CD4-positive, alpha-beta T cell treated with Interleukin-17A for 4 hours (primary cell): Measurements from ENCODE around the gene PGBD5.

Source experiments
- DNase-seq: peaks from one replicate; pipeline ENCODE4 v3.0.0-alpha.2; 2020; ENCODE audit warnings: mixed read lengths

Gene PGBD5

DNA sequence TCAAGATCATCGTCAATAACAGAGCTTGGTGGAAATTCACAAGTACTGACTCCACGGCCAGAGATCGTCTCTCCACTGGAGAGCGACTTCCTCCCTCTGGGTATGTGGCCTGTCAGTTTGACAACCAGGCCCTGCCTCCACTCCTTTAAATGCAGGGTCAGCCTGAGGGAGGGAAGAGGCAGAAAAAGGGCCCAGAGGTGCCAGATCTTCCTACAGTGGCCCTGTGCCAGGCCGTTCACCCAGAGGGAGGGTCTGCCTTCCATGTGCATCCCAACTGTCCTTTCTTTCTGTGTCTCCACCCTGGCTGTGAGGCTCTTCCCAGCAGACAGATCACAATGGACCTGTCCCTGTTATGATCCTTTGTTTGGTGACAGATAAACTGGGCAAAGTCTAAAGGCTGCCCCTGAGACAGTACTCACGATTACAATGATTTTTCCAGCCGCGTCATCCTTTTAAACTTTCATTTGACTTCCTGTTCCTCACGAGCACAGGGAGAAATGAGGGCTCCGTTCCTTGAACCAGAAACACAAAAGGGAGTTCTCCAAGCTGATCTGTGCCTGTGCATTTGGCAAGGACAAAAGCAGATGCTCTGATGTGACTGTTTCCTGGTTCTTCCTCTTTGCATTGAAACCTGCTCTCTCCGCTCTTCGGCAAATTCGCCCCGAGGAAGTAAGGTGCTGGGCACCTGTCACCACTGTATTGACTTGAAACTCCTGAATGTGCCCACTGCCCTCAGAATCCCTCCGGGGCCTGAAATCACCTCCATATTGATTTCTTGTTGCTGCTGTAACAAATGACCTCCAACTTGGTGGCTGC, 126.7 kb downstream of the PGBD5 start:
- no peak for DNase-seq

DNA sequence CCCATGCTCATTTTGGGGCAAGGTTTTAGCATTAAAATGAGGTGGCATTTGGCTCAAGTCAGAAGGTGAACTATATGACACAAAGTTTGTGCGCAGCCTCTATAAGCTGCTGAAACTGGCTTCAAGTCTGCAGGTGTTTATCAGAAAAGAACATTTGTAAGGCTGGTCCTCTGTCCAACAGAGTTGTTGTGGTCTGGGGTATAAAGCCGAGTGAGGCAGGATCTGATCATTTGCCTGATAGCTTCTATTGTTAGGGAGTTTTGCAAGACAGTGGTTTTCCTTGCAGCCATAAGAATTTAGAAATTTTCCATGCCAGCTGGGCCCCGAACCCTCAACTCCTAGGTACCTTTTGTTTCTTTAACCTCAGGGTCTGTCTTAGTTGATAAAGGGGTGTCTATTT, 130.8 kb downstream of the PGBD5 start:
- DNase-seq, result no peak

DNA sequence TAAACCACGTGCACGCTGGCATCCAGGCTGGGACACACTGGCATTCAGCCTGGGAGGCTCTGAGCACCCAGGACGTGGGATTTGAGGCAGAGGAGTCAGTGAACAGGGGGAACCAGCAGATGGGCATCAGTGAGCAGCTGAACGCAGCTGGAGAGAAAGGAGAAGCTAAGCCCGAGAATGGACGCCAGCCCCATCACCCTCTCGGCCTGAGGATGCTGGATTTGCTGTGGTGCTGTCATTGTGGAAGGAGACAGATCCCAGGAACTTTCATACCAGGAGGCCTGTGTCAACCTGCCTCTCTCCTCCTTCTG, 132.8 kb downstream of the PGBD5 start:
- no peak for DNase-seq

DNA sequence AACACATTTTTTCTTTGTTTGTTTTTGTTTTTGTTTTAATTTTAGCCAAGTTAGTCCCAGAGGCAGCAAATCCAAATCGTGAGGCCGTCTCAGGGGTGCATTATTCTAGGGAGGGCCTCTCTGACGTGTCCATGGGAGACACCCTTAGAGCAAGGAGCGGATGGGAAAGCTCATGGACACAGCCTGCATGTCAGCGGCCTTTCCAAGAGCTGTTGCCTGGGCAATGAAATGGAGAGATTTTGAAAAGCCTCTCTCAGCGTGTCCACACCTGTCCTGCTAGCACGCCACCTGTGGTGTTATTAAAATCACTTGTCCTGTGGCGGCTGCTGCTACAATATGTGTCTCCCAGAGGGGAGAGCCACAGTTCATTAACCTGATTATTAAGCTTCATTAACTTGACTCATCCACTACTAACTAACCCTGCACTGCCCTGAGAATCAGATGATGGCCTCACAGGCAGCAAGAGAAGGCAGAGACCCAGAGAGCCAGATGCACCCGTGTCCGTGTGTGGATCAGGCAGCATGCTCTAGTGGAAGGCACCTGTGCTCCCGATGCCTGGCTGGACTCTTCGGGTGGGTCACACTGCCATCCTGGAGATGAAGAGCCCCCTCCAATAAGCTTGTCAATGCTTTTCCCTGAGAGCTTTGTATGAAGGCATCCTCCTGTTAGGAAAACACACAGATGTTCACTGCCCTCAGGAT, 133.3 kb downstream of the PGBD5 start:
- no peak for DNase-seq

DNA sequence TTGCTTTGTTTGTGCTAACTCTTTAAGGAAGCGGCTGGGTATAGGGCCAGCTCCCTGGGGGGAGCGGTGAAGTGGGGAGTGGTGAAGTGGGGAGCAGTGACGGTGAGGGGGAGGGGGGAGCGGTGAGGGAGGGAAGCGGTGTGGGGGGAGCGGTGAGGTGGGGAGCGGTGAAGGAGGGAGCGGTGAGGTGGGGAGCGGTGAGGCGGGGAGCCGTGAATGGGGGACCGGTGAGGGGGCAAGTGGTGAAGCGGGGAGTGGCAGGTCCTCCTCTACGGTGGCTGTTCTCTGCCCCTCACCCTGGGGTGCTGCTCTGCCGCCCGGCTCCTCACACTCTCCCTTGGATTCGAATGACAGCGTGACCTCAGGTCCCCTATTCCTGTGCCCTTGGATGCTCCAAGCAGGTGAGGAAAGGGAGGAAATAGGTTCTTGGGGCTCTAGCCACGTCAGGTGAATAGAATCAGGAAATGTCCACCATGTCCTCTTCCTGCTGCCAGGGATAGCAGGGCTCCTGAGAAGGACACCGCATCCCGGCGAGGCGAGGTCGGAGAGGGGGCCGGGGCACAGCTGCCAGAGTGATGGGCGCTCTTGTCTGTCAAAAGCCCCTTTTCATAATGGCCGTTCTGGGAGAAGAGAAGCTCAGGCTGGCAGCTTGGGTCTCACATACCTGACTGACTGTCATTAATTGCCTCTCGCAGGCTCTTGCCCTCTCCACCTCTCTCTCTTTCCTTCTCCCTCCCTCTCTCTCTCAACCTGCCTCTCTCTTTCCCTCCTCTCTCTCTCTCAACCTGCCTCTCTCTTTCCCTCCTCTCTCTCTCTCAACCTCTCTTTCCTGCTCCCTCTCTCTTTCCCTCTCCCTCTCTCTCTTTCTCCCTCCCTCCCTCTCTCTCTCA, 134.2 kb downstream of the PGBD5 start:
- no peak for DNase-seq

DNA sequence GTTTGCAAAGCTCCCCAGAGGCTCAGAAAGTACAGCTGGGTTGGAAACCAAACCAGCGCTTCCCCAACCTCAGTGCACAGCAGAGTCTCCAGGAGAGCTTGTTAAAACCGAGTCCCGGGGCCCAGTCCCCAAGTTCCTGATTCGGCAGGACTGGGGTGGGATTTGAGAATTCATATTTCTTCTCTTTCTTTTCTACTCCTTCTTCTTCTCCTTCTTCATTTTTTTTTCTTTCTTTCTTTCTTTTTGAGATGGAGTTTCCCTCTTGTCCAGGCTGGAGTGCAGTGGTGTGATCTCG, 136.8 kb downstream of the PGBD5 start:
- no peak for DNase-seq

DNA sequence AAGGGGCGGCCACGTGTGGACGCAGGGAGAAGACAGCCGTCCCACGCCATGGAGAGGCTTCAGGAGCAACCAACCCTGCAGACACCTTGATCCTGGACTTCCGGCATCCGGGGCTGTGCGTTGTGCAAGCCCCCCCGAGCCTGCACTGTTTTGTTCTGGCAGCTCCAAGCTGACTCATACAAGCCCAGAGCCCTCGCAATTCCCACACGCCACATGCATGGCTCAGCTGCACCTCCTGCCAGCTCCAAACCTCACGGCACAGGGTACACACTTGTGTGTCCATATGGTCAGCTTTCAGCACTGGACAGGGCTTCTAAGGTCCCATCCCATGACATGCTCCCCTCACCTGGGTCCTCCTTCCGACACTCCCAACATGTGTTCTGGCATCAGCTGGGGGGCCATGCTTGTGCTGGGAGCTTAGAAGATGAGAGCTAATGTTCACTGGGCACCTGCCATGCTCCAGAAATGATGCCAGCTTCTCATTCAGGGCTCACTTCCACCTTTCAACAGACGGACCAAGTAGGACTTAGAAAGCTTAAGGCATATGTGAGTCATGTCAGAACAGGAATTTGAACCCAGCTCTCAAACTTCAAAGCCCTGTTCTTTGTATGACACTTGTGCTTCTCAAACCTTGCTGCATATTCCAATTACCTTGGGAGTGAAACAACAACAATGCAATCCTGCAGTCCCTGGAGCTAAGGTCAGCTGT, 137.3 kb downstream of the PGBD5 start:
- DNase-seq, result no peak

DNA sequence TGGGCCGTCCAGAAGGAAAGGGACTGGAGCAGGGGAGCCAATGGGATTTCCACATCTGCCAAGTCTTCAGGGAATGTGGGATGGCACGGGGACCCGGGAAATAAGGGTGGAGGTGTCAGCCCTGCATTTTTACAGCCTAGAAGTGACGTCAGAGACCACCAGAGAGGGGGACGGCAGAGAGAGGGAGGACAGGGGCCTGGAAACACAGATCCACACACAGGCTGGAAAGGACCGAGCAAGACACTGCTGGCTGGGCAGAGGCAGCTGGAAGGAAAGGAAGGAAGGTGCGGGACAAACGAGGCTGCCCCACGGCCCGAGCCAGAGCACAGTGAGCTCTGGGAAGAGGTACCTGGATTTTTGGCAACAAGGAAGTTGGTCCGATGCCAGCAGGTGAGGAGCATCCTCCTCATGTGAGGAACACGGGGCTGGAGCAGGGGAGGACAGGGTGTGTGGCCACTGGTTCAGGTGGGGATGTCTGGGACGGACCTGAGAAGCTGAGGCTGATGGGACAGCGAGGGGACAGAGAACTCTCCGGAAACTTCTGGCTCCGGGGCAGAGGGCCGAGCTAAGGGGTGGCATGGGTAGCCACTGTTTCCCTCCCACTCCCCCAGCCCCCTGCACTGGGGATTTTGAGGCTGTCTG, 138.3 kb downstream of the PGBD5 start:
- DNase-seq, result no peak

DNA sequence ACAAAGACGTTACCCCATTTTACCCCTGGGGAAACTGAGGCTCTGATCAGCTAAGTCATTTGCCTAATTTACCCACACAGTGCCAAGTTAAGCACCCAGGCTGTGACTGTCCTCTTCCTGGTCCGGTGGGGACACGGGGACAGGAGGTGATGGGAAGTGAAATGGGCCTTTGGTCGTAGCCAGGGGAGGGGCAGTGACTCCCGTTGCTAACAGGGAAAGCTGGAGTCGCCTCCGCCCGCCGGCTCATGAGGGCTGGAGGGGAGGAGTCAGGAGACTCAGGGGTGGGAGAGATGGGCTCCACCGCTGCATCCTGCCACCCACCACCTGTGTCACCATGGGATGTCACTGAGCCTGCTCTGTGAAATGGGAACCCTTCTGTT, 139.3 kb downstream of the PGBD5 start:
- no peak for DNase-seq

DNA sequence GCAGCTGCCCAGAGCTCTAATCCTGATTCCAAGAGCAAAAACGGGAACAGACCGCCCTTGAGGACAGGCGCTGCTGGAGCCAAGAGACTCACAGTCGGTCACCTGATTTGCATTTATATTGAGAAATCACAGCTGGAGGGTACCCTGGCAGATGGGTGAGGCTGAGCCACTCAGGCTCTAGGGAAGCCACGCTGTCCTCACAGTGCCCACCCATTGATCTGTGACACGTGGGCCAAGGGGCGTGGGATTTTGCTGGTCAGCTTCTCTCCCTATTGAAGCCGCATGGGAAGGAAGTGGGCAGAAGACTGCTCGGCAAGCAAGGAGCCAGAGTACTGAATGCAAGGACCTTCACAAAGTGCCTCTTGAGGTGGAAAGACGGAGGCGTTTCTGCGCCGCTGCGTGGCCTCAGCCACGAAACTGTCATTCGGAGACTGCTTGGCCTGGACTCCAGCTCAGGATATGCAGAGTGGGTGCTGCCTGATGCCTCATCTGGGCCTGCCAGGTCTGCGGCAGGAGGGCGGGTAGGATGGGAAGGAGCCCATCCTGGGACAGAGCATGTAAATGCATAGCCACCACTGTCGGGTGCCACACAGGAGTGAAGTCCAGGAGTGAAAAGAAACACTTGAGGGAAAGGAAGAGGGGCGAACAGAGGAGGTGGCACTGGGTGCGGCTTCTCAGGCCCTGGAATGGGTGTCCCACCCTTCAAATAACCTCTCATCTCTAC, 139.8 kb downstream of the PGBD5 start:
- DNase-seq, result no peak

DNA sequence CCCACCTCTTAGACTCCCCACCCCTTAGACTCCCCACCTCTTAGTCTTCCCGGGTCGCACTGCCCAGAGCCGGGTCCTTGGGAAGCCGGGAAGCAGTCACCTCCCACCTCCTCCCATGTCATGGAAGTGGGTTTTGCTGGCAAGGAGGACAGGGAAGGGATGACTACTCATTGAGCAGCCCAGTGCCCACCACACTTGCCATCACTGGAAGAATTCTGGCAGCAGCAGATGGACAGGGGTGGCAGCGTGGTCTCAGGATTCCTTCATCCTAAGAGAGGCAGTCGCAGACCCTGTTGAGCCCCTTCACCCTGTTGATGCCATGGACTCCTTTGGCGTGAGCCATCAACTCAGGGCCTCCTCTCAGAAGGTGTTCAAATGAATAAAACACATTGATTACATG, 140.8 kb downstream of the PGBD5 start:
- DNase-seq, result no peak

DNA sequence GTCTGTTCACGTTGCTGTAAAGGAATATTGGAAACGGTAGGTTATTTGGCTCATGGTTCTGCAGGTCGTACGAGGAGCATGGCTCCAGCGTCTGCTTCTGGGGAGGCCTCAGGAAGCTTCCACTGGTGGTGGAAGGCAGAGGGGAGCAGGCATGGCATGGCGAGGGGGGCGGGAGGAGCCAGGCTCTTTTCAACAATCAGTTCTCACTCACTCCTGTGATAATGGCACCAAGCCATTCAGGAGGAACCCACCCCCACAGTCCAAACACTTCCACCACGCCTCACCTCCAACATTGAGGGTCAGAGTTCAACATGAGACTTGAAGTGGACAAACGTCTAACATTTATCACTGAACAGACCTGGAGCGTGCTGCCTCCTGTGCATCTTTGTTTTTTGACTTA, 141.2 kb downstream of the PGBD5 start:
- DNase-seq, result no peak

DNA sequence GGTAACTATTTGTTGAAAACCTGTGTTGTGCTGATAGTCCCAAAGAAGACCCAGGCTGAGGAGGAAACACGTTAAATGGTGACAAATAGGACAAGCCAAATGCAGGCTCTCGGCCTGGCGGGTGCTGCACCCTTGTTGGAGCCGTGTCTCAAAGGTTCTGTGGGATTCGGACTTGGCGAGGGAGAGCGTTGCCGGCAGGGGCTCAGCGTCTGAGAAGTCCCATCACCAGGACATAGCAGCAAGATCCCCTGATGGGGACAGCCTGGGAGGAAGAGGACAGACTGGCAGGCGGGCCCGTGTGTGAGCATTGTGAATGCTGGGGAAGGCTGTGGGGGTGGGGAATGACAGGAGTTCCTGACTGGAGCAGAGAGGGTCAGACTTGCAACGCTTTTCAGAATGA, 142.5 kb downstream of the PGBD5 start:
- no peak for DNase-seq

DNA sequence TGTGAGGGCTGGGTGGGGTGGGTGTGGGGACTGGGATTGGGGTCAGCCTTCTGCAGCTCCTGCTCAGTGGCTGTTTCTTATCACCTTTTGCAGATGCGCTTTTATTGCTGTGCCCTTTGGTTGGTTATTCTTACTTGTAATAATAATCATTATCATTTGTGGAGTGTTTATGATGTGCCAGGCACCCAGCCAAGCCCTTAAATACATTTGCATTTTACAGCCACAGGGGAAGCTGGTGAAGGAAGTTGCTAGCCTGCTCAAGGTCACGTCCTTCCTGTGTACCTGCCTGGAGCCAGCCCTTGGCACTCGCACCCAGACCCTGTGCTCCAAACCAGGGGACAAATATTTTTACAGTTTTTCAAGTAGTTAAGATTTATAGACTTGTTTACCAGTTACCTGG, 144.0 kb downstream of the PGBD5 start:
- DNase-seq, result no peak

DNA sequence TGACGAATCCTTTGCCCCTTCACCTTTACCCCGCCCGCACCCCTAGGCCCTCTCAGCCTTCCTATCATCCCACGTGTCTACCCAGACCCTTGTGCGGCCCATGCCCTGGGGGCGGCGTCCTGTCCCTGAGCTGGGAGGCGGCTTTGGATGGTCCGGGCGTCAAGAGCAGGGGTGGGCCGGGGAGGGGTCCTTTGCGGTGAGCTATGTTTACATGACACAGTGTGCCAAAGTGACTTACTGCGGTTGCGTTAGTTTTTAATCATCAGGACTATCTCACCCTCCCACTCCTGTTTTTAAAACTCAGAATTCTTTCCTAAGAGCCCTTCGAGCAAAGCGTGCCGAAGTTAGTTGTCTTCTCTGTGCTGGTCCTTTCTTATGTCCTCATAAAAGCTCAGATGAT, 144.6 kb downstream of the PGBD5 start:
- no peak for DNase-seq

DNA sequence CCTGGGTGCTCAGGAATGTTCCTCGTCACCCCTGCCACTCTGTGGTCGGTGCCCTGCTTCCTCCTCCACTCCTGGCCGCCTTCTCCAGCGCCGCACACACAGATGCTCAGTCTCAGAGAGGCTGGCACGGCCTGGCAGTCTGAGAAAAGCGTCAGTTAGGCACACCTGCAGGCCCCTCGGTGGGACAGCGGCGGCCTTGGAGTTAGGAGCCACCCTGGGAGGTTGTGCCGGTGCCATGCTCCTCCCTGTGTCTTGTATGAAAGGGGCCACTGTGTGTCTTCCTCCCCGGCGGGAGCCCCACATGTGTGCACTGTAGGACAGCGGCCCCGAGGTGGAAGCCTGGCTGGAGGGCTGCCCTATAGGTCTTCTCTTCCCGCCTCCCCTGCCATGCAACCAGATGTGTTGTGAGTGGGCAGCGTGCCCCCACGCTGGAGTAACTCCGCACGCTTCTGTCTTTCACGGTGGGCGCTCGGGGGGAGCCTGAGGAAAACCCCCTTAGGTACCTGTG, 145.2 kb downstream of the PGBD5 start:
- no peak for DNase-seq

DNA sequence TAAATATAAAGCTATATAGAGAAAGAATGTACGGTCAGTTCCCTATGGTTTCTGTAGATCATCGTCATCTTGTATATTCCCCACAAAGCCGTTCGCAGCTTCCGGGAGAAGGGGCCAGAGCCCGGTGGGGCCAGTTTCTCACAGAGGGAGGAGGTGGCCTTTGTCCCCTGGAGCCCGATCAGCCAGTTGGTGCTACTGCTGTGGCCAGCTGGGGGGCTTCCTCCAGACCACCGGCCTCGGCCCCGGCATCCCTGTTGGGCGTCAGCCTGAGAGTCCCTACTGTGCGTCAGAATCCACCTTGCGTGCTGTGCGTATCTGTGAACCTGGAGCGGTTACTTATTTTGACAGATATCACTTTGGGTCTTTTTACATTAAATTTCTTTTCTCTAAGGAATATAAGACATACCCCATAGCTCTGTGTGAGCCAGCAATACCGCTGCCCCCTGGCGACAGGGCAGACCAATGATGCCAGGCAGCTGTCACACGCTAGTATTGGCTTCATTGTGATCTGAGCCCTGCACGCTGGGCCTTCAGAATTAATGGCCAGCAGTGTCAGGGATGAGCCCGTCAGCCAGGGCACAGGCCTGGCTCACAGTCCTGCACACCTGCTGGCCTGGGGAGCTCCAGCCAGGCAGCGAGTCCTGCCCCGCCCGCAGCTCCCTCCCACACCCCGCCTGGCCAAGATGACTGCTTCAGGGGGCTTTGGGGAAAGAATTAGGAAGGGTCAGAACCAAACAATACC, 145.9 kb downstream of the PGBD5 start:
- no peak for DNase-seq

DNA sequence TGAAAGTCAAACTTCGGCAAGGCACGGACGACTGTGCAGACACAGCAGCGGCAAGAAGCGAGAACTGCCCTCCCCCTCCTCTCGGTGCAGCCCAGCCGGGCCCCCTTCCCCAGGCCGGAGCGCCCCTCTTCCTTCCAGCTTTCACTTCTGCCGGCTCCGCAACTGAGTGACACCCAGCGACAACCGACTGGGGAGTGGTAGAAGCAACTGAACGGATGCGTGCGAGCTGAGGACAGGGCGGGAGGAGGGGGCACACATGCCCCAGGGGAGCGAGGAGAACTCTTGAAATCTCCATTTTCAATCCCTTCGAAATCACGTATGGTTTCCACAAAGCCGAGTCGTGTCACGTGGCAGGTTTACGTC, 146.6 kb downstream of the PGBD5 start:
- DNase-seq, result no peak

DNA sequence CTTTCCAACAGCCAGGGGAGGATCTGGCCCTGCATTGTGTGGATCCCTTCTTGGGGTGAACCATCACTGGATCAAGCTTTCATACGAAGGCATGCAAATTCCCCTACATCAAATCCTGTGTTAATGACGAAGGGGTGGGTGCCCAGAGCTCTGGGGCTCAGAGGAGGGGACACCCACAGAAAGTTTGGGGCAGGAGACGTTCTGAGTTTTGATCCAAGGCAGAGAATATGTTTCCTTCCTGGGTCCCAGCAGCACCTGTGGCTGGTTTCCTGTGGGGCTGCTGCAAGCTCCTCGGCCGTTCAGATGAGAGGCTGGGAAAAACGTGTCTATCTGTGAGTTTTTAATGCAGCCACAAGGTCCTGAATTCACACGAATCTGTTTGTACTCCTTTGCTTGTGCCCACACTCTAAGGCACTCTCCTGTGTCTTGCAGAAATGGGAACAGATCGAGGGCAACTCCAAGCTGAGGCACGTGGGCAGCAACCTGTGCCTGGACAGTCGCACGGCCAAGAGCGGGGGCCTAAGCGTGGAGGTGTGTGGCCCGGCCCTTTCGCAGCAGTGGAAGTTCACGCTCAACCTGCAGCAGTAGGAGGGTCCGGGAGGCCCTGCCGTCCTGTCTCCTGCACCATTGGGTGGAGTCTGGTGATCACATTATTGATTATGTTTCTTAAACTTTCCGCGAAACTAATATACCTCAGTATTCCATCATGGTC, 147.1 kb downstream of the PGBD5 start:
- DNase-seq, result no peak

DNA sequence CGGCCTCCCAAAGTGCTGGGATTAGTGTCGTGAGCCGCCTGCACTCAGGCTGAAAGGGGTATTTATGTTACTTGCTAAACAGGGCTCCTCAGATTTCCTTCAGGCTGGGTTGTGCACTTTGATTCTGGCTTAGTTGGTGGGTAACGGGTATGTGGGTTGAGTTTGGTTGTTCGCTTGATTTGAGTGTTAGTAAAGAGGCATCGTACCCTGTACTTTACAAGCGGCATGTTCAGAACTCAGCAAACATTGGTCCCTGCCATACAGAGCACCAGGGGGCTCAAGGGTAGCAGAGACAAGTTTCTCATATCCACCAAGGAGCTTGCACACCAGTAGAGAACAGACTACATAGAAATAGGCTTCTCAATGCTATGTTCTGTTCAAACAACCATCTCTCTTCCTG, 147.8 kb downstream of the PGBD5 start:
- DNase-seq, result no peak
